HT-29 (cell line): ENCODE measurements around the gene ZFYVE1. TPM values are rescaled to one million over a fixed set of nuclear protein-coding genes. Genes with fewer than 3 reads are reported as not detected.
"Not testable (repeated sequence)": the region's sequence is repeated elsewhere in the genome, so short reads cannot be mapped to it uniquely, and the experiment has no call there.

Experiments used
- DNase-seq: peaks from one replicate; pipeline ENCODE4 v3.0.0-alpha.2; 2015; ENCODE audit warnings: low spot score
- total RNA-seq: library from RNA; depleted of rRNA; stranded (reverse); fragments of >200 nt; shearing (Covaris generic); gene quantifications from 2 replicates; pipeline ENCODE4 v1.2.3, GENCODE V29; 2014

Gene ZFYVE1
- total RNA-seq, 1 experiment from 2014 or later, result 1.1 TPM

DNA sequence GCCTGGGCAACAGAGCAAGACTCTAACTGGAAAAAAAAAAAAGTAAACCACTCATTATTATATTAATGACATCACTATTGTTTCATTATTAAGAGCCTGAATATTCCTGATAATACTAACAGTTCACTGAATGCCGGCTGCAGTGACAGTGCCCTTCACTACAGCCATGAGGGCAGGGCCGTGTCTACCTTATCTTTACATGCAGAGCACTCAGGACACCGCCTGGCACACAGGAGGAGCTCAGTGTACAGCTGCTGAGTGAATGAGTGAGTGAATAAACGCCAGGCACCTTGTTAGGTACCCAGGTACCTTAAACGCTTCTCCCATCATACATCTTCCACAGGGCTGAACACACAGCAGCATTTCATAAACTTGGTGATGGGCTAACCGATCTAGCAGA, 23.2 kb downstream of the ZFYVE1 start:
- no peak for DNase-seq

DNA sequence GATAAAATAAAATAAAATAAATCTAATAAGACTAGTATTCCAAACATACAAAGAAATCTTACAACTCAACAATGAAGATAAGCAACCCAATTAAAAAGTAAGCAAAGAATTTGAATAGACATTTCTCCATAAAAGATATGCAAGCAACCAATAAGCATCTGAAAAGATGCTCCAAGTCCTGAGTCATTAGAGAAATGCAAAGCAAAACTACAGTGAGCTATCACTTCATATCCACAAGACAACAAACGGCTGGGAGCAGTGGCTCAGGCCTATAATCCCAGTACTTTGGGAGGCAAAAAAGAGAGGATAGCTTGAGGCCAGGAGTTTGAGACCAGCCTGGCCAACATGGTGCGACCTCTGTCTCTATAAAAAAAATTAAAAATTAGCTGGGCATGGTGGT, 26.8 kb downstream of the ZFYVE1 start:
- DNase-seq, result no peak

GRCh38 chr14:72999316-72999715, 27.6 kb downstream of the ZFYVE1 start:
- DNase-seq, result no peak

DNA sequence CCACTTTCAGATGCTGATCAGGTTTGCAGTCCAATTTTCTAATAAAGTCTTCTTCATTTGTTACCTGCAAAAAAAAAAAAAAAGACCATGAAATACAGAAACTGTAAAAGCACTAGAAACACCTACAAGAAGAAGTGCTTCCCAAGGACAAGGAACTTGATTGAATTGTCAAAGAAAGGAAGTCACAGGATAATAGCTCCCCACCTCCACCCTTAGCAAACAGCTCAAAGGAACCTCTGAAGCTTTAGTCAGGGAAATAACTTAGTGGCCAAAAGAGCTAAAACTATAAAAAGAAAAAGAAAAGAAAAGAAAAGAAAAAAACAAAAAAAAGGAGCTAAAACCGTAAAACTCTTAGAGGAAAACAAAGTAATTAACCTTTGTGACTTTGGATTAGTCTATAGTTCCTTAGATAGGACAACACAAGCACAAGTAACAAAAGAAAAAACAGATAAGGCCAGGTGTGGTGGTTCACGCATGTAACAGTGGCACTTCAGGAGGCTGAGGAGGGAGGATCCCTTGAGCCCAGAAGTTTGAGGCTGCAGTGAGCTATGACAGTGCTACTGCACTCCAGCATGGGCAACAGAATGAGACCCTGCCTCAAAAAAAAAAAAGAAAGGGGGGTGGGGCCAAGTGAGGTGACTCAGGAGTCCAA, 28.5 kb downstream of the ZFYVE1 start:
- DNase-seq, result no peak

DNA sequence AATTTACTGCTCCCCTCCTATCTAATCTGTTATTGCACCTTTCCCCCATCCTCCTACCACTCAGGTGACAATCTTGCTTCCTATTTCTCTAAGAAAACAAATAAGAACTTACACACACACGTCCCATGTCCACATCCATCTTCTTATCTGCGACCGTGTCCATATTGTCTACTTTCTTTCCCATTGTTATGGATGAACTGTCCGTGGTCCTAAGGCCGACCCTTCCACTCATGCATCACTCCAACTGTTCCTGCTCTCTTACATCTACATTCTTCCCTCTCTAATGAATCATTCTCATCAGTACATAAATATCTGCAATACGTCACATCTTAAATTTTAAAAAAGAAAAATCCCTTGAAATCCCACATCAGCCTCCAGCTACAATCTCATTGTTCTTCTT, 30.0 kb downstream of the ZFYVE1 start:
- DNase-seq, result no peak

DNA sequence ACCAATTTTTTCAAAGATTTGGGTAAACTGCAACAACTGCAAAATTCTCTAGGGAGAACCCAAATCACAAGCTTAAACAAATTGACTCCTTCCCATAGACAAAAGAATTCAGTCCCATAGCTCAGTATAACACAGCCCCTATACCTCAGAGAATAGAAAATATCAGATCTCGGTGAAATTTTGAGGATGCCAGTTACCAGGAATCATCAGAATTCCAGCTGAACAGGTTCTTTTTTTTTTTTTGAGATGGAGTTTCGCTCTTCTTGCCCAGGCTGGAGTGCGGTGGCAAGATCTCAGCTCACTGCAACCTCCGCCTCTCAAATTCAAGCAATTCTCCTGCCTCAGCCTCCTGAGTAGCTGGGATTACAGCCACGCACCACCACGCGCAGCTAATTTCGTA, 36.7 kb downstream of the ZFYVE1 start:
- DNase-seq, result no peak

DNA sequence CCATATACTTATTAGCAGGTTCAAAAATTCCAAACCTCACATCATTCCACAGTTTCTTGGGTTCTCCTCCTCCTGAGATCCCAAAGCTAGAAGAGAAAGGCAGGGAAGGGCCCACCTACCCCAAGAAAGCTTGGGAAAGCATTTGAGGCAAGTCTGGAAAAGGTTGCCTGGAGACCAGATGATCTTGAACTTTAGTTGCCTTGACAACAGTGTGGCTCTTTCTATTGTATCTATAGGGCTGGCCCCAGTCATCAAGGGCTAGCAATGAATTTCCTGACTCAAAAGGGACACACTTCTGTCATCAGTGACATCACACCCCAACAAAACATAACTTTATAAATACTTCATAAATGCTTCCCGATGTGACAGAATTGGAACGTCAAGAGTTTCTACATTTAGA, 40.0 kb downstream of the ZFYVE1 start:
- DNase-seq, result no peak

DNA sequence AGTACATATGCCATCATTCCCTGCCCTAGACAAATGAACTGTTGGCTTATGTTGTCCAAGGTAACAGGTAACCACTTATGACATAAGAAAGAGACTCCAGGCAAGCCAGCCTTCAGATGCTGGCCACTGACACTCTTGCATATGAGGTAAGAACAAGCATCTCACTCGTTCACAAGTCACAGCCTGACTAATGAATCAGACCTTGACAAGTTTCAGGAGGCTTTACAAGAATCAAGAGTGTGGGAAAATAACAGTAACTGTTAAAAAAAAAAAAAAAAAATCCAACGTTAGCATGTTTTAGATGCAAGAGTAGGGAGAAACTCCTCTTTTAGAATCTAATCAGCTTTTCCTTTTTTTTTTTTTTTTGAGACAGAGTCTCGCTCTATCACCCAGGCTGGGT, 40.7 kb downstream of the ZFYVE1 start:
- DNase-seq, result no peak

GRCh38 chr14:72982146-72982708, 44.7 kb downstream of the ZFYVE1 start:
- DNase-seq, result no peak

DNA sequence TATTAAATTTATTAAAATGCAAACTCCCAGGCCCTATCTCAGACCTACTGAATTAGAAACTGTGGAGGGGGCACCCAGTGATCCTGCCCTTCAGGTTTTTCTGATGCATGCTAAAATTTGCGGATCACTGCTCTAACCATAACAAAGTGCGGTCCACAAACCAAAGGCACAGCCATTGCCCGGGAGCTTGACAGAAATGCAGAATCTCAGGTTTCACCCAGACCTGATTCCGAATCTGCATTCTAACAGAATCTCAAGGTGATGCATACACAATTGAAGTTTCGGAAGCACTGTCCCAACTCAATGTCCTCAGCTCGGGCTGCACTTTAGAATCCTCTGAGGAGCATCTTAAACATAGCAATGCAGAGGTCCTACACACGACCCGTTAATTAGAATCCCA, 46.0 kb downstream of the ZFYVE1 start:
- DNase-seq, result no peak

DNA sequence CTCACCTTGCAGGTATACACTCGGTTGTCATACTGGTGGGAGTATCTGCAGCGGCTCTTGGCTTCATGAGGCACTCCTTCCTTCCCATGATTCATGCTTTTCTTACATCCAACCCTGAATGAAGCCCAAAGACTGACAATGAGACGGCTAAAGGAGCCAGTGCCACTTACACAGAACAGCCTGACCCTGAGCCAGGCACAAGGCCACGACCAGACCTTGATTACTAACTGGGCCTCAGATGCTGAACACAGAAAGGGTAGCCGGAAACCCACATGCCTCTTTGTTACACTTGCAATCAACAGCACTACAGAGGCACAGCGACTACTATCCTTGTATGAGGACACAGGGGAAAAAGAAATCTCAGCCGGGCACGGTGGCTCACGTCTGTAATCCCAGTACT, 48.0 kb downstream of the ZFYVE1 start:
- DNase-seq, result no peak

DNA sequence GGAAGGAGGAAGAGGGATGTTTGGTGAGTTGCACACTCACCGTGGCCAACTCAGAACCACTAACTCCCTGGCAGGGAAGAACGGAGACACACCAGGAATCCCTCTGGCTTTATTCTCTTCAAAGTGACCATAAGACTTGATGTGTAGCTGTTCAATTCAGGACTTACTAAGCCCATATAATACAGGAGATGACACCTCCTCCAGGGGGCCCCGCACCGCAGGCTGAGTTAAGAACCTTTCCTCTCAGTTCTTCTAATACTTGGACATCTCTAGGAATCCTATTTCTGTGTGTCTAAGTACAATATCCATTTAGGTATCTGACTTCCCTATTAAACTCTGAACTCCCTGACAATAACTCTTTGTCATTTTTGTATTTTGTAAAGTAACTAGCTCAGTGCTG, 51.1 kb downstream of the ZFYVE1 start:
- DNase-seq, result peak; percentile 6

GRCh38 chr14:72974661-72975060, 52.2 kb downstream of the ZFYVE1 start:
- DNase-seq, result no peak

DNA sequence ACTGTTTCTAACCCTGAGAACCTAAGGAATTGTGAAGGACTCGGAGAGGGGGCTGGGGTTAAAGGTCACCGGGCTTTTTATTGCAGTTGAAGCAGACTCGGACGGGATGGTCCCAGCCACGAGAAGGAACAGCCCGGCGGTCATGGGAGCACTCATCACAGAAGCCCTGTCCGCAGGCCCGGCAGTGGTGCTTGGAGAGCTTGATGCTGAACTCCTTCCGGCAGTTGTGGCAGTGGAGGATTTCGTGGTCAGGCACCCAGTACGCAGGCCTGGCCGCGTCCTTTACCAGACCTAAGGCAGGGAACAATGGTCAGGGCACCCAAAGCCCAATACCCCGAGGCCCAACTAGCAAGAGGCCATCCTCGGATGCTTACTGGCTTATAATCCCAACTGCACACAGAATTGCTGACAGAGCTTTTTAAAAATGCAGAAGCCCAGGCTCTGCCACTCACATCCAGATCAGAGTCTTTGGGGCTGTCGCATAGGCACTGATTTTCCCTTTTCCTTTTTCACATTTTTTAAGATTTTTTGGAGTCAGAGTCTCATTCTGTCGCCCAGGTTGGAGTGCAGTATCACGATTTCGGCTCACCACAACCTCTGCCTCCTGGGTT, 56.0 kb downstream of the ZFYVE1 start:
- no peak for DNase-seq

GRCh38 chr14:72970058-72970630, 56.8 kb downstream of the ZFYVE1 start:
- no peak for DNase-seq

DNA sequence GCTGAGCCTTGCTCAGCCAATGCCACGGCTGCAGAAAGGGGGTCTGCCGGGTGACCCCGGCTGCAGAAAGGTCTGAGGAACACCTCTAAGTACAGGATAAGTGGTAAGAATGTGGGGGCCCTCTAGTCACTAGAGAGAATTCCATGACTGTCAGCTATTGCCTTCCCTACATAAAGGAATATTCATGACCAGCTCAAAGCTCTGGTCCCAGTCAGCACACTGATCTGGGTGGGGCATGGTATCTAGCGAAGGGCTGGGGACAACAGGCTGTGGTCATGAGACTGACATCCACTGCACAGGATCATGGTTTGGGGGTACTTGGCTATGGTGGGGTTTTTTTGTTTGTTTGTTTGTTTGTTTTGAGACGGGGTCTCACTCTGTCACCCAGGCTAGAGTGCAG, 58.6 kb downstream of the ZFYVE1 start:
- no peak for DNase-seq

- no peak for DNase-seq
These were observed 60.9 kb downstream of the ZFYVE1 start for GRCh38 chr14:72966038-72966437.

- DNase-seq, result no peak
These were observed 61.7 kb downstream of the ZFYVE1 start for GRCh38 chr14:72965249-72965648.

DNA sequence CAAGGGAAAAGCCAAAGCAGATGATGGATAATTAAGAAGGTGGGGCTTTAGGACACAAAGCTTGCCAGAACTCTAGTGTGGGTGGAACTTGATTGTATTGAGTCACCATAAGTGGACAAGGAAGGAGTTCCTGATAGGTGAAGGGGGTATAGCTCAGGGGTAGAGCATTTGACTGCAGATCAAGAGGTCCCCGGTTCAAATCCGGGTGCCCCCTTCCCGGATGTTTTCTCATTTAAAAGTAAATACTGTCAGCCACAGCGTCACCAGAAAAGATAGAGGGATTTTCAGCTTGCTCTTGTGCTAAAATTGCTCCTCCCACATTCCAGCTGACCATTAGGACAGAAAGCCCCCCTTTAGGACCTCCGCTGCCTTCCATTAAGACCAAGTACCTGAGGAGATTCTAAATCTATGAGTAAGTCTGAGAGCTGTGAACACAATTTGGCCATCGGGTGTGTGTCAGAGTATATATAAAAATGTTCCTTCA, 64.0 kb downstream of the ZFYVE1 start:
- DNase-seq, result peak; percentile 43

GRCh38 chr14:72962336-72962754, 64.6 kb downstream of the ZFYVE1 start:
- DNase-seq, result peak; percentile 6

DNA sequence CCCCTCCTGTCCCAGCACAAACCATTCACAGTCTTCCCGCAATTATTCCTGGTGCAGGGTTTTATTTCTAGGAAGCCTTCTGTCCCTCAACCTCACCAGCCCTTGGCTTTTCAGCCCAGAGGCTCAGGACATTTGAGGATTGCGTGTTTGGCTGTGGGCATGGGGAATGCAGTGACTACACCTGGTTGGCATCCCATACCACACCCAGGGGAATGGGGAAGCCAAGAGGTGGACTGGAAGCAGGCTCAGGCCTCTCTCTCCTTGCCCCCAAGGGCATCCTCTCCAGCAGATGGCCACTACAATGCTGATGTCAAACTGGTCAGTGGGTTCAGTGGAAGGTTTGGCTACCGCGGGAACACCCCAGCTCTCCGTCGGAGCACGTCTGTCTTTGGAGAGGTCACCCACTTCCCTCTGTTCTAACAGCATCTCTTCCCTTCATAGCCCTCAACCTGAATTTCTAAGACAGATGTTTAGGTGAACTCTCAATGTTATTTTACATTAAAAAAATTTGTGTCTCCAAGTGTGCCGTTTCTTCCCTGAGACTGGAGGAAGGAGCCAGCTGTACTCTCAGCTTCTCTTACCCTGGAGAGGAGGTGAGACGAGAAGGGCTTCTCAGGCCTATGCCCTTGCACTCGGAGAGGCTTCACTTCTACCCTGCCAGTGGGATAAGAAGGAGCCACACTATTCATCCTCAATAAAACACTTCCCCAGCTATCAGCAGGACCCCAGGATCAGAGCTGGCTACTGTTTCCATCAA, 65.1 kb downstream of the ZFYVE1 start:
- no peak for DNase-seq

DNA sequence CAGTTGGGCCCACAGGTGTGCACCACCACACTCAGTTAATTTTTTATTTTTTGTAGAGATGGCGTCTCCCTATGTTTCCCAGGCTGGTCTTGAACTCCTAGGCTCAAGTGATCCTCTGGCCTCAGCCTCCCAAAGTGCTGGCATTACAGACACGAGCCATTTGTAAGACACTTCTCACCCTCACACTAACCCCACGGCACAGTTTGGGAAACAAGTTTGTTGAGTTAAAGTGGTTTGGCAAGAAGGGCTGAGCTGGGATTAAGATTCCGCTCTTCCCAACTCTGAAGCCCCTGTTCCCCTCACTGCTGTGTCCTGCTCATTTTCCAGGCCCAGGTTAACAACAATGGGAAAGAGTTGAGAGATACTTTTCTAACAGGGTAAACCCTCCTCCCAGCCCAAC, 65.9 kb downstream of the ZFYVE1 start:
- DNase-seq, result not testable (repeated sequence)
